H1 (cell line): ENCODE results near the gene EGFR. TPM values are rescaled to one million over a fixed set of nuclear protein-coding genes. Genes with fewer than 3 reads are reported as not detected.

Experiments
- EP300 ChIP-seq, 2 experiments: IDR thresholded peaks; 1 replicate in 1 of 2; 2 replicates in 1 of 2; pipeline ENCODE4 v1.6.1; 2011 to 2012; ENCODE audit warnings: low read depth in 2 of 2, low read length in 2 of 2, mild to moderate bottlenecking in 2 of 2, borderline replicate concordance in 1 of 2, inconsistent platforms in 1 of 2, moderate library complexity in 1 of 2
- NRF1 ChIP-seq: IDR thresholded peaks from 2 replicates; pipeline ENCODE4 v1.6.1; 2011; ENCODE audit warnings: mild to moderate bottlenecking, low read depth, low read length, improper control_type of control experiment
- POLR2A ChIP-seq, 2 experiments: IDR thresholded peaks; 1 replicate in 1 of 2; 2 replicates in 1 of 2; pipeline ENCODE4 v1.6.1; 2011; ENCODE audit warnings: low read depth in 2 of 2, low read length in 2 of 2, mild to moderate bottlenecking in 2 of 2; ENCODE audit errors: control extremely low read depth in 1 of 2
- POLR2AphosphoS5 ChIP-seq: IDR thresholded peaks from 2 replicates; pipeline ENCODE4 v1.6.1; 2011; ENCODE audit warnings: low read depth, low read length
- SIRT6 ChIP-seq: IDR thresholded peaks from one replicate; pipeline ENCODE4 v1.7.1; 2012; ENCODE audit warnings: low read length, inconsistent platforms
- polyA plus RNA-seq, 7 experiments: library from polyadenylated mRNA; depleted of rRNA in 3 of 7; stranded (reverse) in 5 of 7; unstranded in 2 of 7; fragments of >200 nt in 5 of 7; fragments of 200-250 nt in 2 of 7; gene quantifications; 1 replicate in 5 of 7; 2 replicates in 1 of 7; 4 replicates in 1 of 7; pipeline versions ENCODE4 v1.2.1 to v1.2.3, GENCODE V29; 2011 to 2013; ENCODE audit warnings: missing spikeins in 2 of 7, mixed read lengths in 2 of 7
- total RNA-seq: library from RNA; stranded (reverse); fragmentation: NEBNext Ultra II Directional; extraction: Animal tissue kit (Norgen Biotek cat#: 25700); gene quantifications from 2 replicates; pipeline ENCODE4 v1.2.1, GENCODE V29; 2021

The EGFR gene
- total and polyA plus RNA-seq, 2 of the 8 experiments (the other 6 are each of a cell fraction or from before 2014, with no cell fraction given): 1.9 to 5.8 TPM

DNA sequence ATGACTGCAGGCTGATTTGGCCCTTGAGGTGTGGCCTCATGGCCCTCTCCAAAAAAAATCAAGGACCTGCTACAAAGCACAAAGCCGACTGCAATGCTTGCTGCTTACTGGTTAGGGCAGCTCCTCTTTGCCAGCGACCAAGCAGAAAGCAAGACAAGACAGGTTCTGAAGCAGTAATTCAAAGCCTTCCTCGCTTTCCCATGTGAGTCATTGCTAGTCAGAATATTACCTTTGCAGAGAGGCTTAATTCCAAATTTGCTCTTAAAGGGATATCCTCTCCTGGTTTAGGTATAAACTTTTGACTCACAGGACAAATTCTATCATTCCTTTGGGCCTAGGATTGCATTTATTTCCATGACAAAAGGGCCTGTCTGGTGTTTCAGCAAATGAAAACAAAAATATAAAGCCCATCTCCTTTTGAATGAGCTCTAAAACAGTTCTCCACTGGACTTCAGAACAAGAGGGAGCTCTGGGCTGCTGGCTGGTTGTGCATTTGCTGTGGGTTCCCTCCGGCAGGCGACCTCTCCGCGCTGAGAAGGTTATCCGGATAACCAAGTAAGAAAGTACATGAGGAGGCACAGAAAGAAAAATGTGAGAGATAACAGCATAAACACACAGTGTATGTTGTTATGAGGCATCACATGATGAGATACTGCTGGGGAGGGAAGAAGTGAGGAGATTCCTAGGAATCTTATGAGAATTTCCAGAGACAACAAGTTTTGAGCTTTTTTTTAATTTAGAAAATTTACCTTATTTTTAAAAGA, 90.8 kb downstream of the EGFR start (continued):
- TF ChIP-seq POLR2AphosphoS5: no peak
- TF ChIP-seq NRF1: no peak
- TF ChIP-seq SIRT6: no peak
- TF ChIP-seq POLR2A (IDR thresholded peaks at IDR 0.05; ENCODE audit: control extremely low read depth in 1 of 2, low read depth in 2 of 2, low read length in 2 of 2): no peak
- no peak for TF ChIP-seq EP300 (IDR thresholded peaks at IDR 0.05; ENCODE audit: borderline replicate concordance in 1 of 2, low read depth in 2 of 2, low read length in 2 of 2)
